Testis (tissue), 2 donors: ENCODE data around the gene ASCL1.

ENCODE experiments used
- CTCF ChIP-seq, 3 experiments: fragments of 450-650 bp in 2 of 3; fragments of 200-600 bp in 1 of 3; sonication (generic) in 1 of 3; IDR thresholded peaks; one replicate each; pipeline ENCODE4 v1.5.1; 2016 to 2019; ENCODE audit warnings: antibody characterized with exemption in 3 of 3, mild to moderate bottlenecking in 2 of 3, moderate library complexity in 1 of 3
- POLR2A ChIP-seq: fragments of 450-650 bp; IDR thresholded peaks from one replicate; pipeline ENCODE4 v1.6.1; 2017; ENCODE audit warnings: antibody characterized with exemption, mild to moderate bottlenecking, moderate library complexity

DNA sequence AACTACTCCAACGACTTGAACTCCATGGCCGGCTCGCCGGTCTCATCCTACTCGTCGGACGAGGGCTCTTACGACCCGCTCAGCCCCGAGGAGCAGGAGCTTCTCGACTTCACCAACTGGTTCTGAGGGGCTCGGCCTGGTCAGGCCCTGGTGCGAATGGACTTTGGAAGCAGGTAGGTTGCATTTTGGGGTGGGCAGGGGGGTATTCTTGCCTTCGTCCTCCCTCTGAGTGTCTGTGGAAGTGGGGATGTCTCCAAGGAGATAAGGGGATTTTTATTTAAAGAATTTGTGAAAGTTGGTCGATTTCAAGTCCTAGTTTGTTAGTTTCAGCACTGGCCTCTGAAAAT lies 1.3 kb downstream of the ASCL1 start:
- TF ChIP-seq CTCF (IDR thresholded peaks at IDR 0.05) (no peak), POLR2A (no peak)
